Glutamatergic neuron (in vitro differentiated cells): ENCODE data around the gene TGFA. TPM values are rescaled to one million over a fixed set of nuclear protein-coding genes. Genes with fewer than 3 reads are reported as not detected.

ENCODE experiments used
- DNase-seq: peaks from one replicate; pipeline ENCODE4 v3.0.0; 2022
- H3K27ac Mint-ChIP-seq: one replicate; pipeline ENCODE4 v1.8.0; 2020; ENCODE audit warnings: mild to moderate bottlenecking, mixed read lengths, inconsistent platforms; ENCODE audit not compliant: unreplicated experiment
- H3K27me3 Mint-ChIP-seq: one replicate; pipeline ENCODE4 v1.8.0; 2020; ENCODE audit warnings: mild to moderate bottlenecking, moderate library complexity, mixed read lengths, inconsistent platforms; ENCODE audit not compliant: unreplicated experiment
- H3K36me3 Mint-ChIP-seq: one replicate; pipeline ENCODE4 v1.8.0; 2020; ENCODE audit warnings: mild to moderate bottlenecking, mixed read lengths, inconsistent platforms; ENCODE audit not compliant: unreplicated experiment
- H3K4me1 Mint-ChIP-seq: one replicate; pipeline ENCODE4 v1.8.0; 2020; ENCODE audit warnings: mild to moderate bottlenecking, low read depth, mixed read lengths, inconsistent platforms; ENCODE audit not compliant: unreplicated experiment
- H3K4me3 Mint-ChIP-seq: one replicate; pipeline ENCODE4 v1.8.0; 2020; ENCODE audit warnings: mild to moderate bottlenecking, mixed read lengths, inconsistent platforms; ENCODE audit not compliant: unreplicated experiment
- H3K9me3 Mint-ChIP-seq: one replicate; pipeline ENCODE4 v1.8.0; 2020; ENCODE audit warnings: mild to moderate bottlenecking, moderate library complexity, mixed read lengths, inconsistent platforms; ENCODE audit not compliant: unreplicated experiment
- total RNA-seq: library from RNA; stranded (reverse); fragmentation: NEBNext Ultra II Directional; extraction: Animal tissue kit (Norgen Biotek cat#: 25700); gene quantifications from one replicate; pipeline ENCODE4 v1.2.1, GENCODE V29; 2021; ENCODE audit not compliant: unreplicated experiment
- TF ChIP-seq, protein P1 (sequence below): fragments of 200-600 bp; sonication (generic); IDR thresholded peaks from one replicate; pipeline ENCODE4 v1.5.0; 2021; ENCODE audit not compliant: partially characterized antibody, unreplicated experiment

Gene TGFA
- total RNA-seq, 1 donor from 2014 or later = 4.7 TPM

GRCh38 chr2:70458661-70459060 is 95.0 kb downstream of the TGFA start:
- Mint-ChIP-seq H3K4me1 (peaks cover 4% of the 10 kb centered on the region), H3K9me3 (peaks cover 3% of the 10 kb centered on the region), H3K27me3 (peaks cover 2% of the 10 kb centered on the region), H3K27ac (no peak overlapping the region), H3K4me3 (no peak overlapping the region), H3K36me3 (no peaks in the 10 kb centered on the region)
- TF ChIP-seq, protein P1, sequence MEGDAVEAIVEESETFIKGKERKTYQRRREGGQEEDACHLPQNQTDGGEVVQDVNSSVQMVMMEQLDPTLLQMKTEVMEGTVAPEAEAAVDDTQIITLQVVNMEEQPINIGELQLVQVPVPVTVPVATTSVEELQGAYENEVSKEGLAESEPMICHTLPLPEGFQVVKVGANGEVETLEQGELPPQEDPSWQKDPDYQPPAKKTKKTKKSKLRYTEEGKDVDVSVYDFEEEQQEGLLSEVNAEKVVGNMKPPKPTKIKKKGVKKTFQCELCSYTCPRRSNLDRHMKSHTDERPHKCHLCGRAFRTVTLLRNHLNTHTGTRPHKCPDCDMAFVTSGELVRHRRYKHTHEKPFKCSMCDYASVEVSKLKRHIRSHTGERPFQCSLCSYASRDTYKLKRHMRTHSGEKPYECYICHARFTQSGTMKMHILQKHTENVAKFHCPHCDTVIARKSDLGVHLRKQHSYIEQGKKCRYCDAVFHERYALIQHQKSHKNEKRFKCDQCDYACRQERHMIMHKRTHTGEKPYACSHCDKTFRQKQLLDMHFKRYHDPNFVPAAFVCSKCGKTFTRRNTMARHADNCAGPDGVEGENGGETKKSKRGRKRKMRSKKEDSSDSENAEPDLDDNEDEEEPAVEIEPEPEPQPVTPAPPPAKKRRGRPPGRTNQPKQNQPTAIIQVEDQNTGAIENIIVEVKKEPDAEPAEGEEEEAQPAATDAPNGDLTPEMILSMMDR = no peak
- no peak for DNase-seq

GRCh38 chr2:70456585-70457495 is 96.8 kb downstream of the TGFA start:
- TF ChIP-seq, protein P1 = no peak
- Mint-ChIP-seq H3K27ac (no peak overlapping the region), H3K27me3 (no peaks in the 10 kb centered on the region), H3K4me1 (no peaks in the 10 kb centered on the region), H3K4me3 (no peak overlapping the region), H3K36me3 (no peaks in the 10 kb centered on the region), H3K9me3 (peaks cover 3% of the 10 kb centered on the region)
- DNase-seq = no peak

DNA sequence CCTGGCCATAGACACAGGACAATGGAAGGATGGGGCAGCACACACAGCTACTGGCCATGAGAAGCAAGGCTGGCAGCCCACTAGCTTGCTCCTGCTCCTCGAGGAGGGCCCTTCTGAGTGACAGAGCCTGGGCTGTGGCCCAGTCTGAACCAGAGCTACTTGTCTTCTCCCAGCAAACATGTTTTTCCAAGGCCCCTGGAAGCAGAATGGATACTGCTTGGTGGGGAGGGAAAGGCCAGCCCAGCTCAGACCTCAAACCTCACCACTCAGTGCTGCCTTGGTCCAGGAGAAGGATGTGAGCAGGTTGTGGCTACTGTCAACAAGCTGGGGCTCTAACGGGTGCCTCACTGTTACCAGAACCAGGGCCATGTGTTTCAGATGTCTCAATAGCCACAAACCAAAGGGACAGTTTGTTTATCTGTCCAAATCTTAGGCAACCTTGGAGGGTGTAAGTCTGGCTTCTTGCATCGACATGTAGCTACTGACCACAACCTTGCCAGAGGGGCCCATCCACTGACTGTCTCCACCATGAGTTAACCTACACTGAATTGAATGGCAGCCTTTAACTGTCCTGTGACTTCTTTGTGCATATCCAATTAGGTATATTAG is 98.6 kb downstream of the TGFA start:
- TF ChIP-seq, protein P1 = no peak
- no peak for DNase-seq
- Mint-ChIP-seq H3K4me1 (no peaks in the 10 kb centered on the region), H3K27me3 (no peaks in the 10 kb centered on the region), H3K27ac (no peak overlapping the region), H3K4me3 (no peak overlapping the region), H3K9me3 (peaks cover 3% of the 10 kb centered on the region), H3K36me3 (no peaks in the 10 kb centered on the region)

- Mint-ChIP-seq H3K4me1 (no peaks in the 10 kb centered on the region), H3K36me3 (no peaks in the 10 kb centered on the region), H3K4me3 (no peak overlapping the region), H3K9me3 (no peaks in the 10 kb centered on the region), H3K27me3 (no peaks in the 10 kb centered on the region), H3K27ac (no peak overlapping the region)
- no peak for DNase-seq
- TF ChIP-seq, protein P1 = no peak
Observed at GRCh38 chr2:70450641-70451250, 102.9 kb downstream of the TGFA start.
